ENCODE measurements around the gene HOXC11. TPM values are rescaled to one million over a fixed set of nuclear protein-coding genes. Genes with fewer than 3 reads are reported as not detected.

The HOXC11 gene
- total RNA-seq, 6 experiments from 2014 or later = 0.09 to 2.2 (median 1.8) TPM

GRCh38 chr12:53951577-53952334 lies 21.2 kb upstream of the HOXC11 start:
- Mint-ChIP-seq H3K9me3 (no peaks in the 10 kb centered on the region; the same call in 1 of the 2 replicates), H3K4me1 (ENCODE audit: low read depth) (peaks cover 6% of the 10 kb centered on the region), H3K36me3 (ENCODE audit: low read depth) (0 out of 2 replicates have a peak, but pooled peaks cover 5% of the 10 kb centered on the region), H3K27ac (no peak overlapping the region), H3K27me3 (ENCODE audit: insufficient read depth) (peaks cover 77% of the 10 kb centered on the region), H3K4me3 (no peak overlapping the region)
- TF ChIP-seq CTCF (IDR thresholded peaks at IDR 0.05) = no peak
- DNase-seq = no peak

- Mint-ChIP-seq H3K36me3 (ENCODE audit: low read depth) (0 out of 2 replicates have a peak, but pooled peaks cover 5% of the 10 kb centered on the region), H3K4me1 (ENCODE audit: low read depth) (peaks cover 6% of the 10 kb centered on the region), H3K27ac (no peak overlapping the region), H3K27me3 (ENCODE audit: insufficient read depth) (peaks cover 79% of the 10 kb centered on the region), H3K4me3 (no peak overlapping the region), H3K9me3 (no peaks in the 10 kb centered on the region; the same call in 1 of the 2 replicates)
- no peak for TF ChIP-seq CTCF (IDR thresholded peaks at IDR 0.05)
- DNase-seq = no peak
These were observed 20.6 kb upstream of the HOXC11 start for GRCh38 chr12:53952335-53952694.

DNA sequence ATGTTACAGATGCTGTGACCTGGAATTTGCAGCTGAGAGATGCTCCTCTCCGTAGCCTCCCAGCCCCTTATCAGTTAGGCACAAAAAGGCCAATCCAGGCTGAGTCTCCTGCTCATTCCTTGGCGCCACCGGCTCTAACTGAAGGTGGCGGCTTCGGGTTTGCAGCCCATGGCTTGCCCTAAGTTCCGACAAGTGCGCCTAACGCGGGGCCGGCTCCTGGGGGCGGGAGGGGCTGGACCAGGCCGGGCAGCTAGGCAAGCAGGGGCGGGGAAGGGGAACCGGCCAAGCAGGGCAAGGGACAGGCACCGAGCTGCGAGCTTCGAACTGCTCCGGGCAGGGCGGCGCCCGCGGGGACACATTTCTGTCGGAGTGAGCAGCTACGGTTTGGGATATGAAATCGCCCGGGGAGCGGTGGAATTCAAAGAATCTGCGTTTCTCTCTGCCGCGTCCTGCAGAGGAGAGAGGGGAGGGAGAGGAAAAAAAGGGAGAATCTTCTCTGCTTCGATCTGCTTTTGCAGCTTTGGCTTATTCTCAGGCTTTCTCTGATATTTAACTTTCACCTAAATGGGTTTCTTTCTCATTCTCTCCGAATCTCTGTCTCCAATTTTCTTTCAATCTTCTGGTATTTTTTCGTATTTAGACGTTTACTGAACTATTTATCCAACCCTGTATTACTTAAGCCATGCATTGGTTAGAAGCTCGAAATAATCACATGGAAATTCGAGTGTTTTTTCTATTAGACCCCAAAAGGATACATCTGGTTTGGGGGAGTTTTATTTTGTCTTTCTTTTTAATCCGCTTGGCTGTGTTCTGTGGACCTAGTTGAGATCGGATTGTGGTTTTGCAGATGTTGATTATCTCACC lies 19.8 kb upstream of the HOXC11 start:
- DNase-seq = no peak
- TF ChIP-seq CTCF (IDR thresholded peaks at IDR 0.05) = no peak
- Mint-ChIP-seq H3K4me1 (ENCODE audit: low read depth) (peaks cover 6% of the 10 kb centered on the region), H3K36me3 (ENCODE audit: low read depth) (0 out of 2 replicates have a peak, but pooled peaks cover 5% of the 10 kb centered on the region), H3K27ac (no peak overlapping the region), H3K9me3 (no peaks in the 10 kb centered on the region; the same call in 1 of the 2 replicates), H3K27me3 (ENCODE audit: insufficient read depth) (peaks cover 74% of the 10 kb centered on the region), H3K4me3 (no peak overlapping the region)

DNA sequence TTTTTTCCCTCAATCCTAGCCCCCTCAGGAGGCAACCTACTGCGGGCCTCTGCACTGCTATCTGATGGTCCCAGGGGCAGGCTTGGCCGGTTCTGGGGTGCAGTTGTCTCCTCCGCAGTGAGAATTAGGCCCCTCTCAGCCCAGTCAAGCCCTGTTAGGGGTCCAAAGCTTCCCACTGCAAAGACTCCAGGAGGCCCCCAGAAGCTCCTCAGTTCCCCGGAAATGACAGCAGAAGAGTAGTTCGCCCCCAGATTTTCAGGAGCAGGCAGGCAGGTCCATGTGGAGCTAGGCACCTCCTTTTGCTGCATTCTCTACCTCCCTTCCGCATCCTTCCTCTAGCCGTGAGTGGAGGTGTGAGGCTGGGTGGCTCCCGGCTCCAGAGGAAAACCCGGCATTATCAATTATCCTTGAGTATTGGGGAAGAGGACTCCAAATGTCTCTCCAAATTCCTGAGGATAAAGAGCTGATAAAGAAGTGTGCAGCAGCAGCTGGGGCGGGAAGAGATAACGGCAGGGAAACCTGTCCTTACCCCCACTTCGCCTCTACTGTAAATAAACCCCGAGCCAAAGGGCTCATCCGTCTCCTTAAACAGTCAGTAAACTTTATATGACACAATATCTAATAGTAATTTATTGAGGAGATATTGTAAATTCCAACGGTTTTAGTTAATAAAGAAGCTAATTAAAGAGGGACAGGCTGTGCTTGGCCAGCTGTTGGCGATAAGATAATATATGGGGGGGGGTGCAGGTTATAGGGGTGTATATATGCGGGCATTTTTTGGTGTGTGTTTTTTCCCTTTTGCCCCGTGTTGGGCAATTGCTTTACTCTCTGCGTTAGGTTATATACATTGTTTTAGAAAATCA lies 18.9 kb upstream of the HOXC11 start:
- peaks cover 71% of the 10 kb centered on the region for H3K27me3 Mint-ChIP-seq (ENCODE audit: insufficient read depth)
- peaks cover 6% of the 10 kb centered on the region for H3K4me1 Mint-ChIP-seq (ENCODE audit: low read depth)
- no peak overlapping the region for H3K4me3 Mint-ChIP-seq
- no peak overlapping the region for H3K27ac Mint-ChIP-seq
- 0 out of 2 replicates have a peak, but pooled peaks cover 5% of the 10 kb centered on the region for H3K36me3 Mint-ChIP-seq (ENCODE audit: low read depth)
- DNase-seq = no peak
- no peak for TF ChIP-seq CTCF (IDR thresholded peaks at IDR 0.05)
- no peaks in the 10 kb centered on the region for H3K9me3 Mint-ChIP-seq

GRCh38 chr12:53954694-53955035 lies 18.3 kb upstream of the HOXC11 start, which contains the start of gene HOXC12:
Gene HOXC12, plus strand, starts transcription at chr12:53954903. Its CDS starts 27 bp downstream, at chr12:53954930.
- no peak for TF ChIP-seq CTCF (IDR thresholded peaks at IDR 0.05)
- Mint-ChIP-seq H3K27ac (no peak within 1 kb of the TSS), H3K36me3 (ENCODE audit: low read depth) (0 out of 2 replicates have a peak, but pooled peaks cover 5% of the 10 kb centered on the region), H3K27me3 (ENCODE audit: insufficient read depth) (peaks cover 71% of the 10 kb centered on the region), H3K4me1 (ENCODE audit: low read depth) (peaks cover 6% of the 10 kb centered on the region), H3K4me3 (no peak within 1 kb of the TSS), H3K9me3 (no peaks in the 10 kb centered on the region)
- no peak for DNase-seq

Measured in HFFc6 (cell line).